Measurements from ENCODE around the gene ARHGAP33.

Gene ARHGAP33

DNA sequence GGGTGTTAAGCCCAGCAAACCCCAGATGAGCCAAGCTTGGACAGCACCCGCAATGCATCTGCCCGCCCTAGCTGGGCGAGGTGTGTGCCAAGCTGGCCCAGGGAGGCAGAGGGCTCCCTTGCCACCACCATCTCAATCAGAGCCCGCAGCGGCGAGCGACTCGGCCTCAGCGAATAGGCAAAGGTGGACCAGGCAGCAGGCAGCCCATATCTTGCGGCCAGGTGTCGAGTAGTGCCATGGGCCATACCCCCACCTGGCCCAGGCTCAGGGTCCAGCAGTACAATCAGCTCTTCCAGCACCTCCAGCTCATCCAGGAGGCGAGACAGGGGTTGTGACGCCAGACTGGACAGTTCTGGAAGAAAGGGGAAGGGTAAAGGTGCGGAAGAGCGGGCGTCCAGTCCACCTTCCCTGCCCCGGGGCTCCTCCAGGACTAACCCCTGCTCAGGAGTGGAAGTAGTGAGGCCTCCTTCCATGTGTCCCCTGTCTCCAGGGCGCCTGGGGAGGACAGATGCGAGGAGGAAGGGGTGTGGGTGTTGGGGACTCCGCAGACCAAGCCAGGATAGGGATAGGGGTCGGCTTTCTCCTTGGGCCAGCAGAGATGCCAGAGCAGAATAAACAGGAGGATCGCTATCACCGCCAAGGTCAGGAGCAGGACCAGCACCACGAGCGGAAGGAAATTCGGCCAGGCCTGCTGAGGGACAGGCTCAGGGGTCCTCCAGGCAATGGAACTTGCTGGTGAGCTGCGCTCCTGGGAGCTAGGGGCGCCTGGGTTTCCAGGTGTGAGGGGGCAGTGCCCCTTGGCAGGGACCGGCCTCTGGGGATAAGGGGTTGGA lies 35.9 kb upstream of the ARHGAP33 start:
- DNase-seq (ENCODE audit: low read depth, low spot score): no peak
- H3K4me3 ChIP-seq (ENCODE audit: low read length): peak overlapping the region; percentile 69

GRCh38 chr19:35740108-35740422 lies 35.3 kb upstream of the ARHGAP33 start:
- no peak for DNase-seq (ENCODE audit: low read depth, low spot score)

GRCh38 chr19:35740423-35741202 lies 34.8 kb upstream of the ARHGAP33 start:
- H3K4me3 ChIP-seq (ENCODE audit: low read length): peak overlapping the region; percentile 69
- peak; percentile 93 for DNase-seq (ENCODE audit: low read depth, low spot score)

More at GRCh38 chr19:35740108-35740422, 35.3 kb upstream of the ARHGAP33 start:
- peak overlapping the region; percentile 69 for H3K4me3 ChIP-seq (ENCODE audit: low read length)

DNA sequence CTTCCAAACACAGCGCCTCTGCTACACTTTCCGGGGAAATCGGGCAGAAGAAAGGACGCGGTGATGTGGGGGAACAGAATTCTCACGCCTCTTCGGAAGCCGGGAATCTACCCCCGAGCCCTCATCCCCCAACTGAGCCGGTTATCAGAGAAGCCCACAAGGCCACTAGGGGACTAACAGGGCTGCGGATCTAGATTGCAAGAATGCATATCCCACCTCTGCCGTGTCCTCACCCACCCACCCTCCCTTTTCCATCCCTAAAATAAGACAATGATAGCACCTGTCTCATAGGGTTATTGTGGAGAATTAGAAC lies 34.2 kb upstream of the ARHGAP33 start:
- H3K4me3 ChIP-seq (ENCODE audit: low read length): peak overlapping the region; percentile 69
- no peak for DNase-seq (ENCODE audit: low read depth, low spot score)

DNA sequence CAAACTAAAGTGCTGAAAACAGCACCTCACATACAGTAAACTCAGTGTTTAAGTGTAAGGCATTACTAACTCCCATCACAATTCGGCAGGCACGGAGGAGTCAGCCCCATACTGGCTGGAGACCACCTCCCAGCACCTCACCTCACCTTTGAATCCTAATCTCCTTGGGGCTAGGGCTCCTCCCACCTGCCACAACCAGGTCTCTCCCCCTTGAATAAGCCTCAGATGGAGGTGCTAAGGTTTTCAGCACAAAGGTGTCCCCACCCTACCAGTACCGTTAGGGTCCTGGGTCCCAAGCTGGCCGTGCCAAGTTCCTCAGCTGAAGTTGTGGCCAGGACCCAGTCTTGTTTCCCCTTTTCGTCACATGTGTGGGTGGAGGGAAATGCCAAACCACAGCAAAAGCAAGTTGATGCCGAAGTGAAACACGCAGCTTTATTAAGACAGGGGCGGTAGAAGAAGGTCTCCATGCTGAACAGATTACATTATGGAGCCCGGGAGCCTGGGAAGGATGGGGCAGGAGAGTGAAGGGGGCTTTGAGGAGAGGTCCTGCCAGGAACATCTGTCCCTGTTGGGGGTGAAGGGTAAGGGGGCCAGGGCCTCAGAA lies 33.1 kb upstream of the ARHGAP33 start, which contains the start of gene IGFLR1:
Gene IGFLR1, minus strand, starts transcription at position 332 of the 604 bp plus-strand sequence. CDS start 1,272 bp downstream, outside the sequence.
- DNase-seq (ENCODE audit: low read depth, low spot score): peak; percentile 60
- peak within 1 kb of the TSS; percentile 69 for H3K4me3 ChIP-seq (ENCODE audit: low read length)

- peak overlapping the region; percentile 86 for H3K4me3 ChIP-seq (ENCODE audit: low read length)
Observed at GRCh38 chr19:35743640-35744429, 31.5 kb upstream of the ARHGAP33 start.

GRCh38 chr19:35744430-35745327 lies 30.7 kb upstream of the ARHGAP33 start:
- peak; percentile 94 for DNase-seq (ENCODE audit: low read depth, low spot score)
- H3K4me3 ChIP-seq (ENCODE audit: low read length): peak overlapping the region; percentile 86

More at GRCh38 chr19:35743640-35744429, 31.5 kb upstream of the ARHGAP33 start:
- no peak for DNase-seq (ENCODE audit: low read depth, low spot score)

DNA sequence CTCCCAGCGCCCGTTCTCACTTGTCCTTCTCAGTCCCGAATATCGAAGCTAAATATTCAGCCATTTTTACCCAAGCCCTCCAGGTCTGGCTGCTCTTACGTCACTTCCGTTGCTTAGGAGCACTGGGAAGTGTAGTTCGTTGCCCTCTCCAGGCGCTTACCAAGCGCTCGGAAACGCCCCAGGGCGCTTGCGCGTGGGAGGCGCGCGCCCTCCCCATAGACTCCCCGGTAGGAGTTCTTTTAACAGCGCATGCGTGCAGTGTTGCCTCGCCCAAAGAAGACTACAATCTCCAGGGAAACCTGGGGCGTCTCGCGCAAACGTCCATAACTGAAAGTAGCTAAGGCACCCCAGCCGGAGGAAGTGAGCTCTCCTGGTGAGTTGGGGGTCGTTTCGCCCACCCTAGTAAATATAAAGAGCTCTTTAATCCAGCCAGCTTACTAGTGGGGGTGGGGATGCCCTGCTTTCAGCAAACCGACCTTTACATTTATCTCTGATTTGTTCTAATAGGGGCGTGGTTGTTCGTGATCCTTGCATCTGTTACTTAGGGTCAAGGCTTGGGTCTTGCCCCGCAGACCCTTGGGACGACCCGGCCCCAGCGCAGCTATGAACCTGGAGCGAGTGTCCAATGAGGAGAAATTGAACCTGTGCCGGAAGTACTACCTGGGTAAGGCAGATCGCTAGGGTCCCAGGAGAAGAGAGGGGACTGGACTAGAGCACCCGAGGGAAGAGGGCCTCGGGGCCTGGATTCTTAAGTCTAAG lies 29.9 kb upstream of the ARHGAP33 start, which contains the start of the genes PSENEN and U2AF1L4:
Gene PSENEN, plus strand, starts transcription at position 324 of the 759 bp plus-strand sequence. Its CDS starts 280 bp downstream, at position 604.
Gene U2AF1L4, minus strand, starts transcription at position 91 of the 759 bp plus-strand sequence. Its CDS starts 27 bp downstream, at position 64.
- peak; percentile 99 for DNase-seq (ENCODE audit: low read depth, low spot score)
- peak within 1 kb of the TSS; percentile 86 for H3K4me3 ChIP-seq (ENCODE audit: low read length)

GRCh38 chr19:35746087-35746462 lies 29.3 kb upstream of the ARHGAP33 start:
- H3K4me3 ChIP-seq (ENCODE audit: low read length): peak overlapping the region; percentile 86
- no peak for DNase-seq (ENCODE audit: low read depth, low spot score)

- DNase-seq (ENCODE audit: low read depth, low spot score): no peak
- H3K4me3 ChIP-seq (ENCODE audit: low read length): peak overlapping the region; percentile 86
Observed at GRCh38 chr19:35746531-35746930, 28.8 kb upstream of the ARHGAP33 start.

DNA sequence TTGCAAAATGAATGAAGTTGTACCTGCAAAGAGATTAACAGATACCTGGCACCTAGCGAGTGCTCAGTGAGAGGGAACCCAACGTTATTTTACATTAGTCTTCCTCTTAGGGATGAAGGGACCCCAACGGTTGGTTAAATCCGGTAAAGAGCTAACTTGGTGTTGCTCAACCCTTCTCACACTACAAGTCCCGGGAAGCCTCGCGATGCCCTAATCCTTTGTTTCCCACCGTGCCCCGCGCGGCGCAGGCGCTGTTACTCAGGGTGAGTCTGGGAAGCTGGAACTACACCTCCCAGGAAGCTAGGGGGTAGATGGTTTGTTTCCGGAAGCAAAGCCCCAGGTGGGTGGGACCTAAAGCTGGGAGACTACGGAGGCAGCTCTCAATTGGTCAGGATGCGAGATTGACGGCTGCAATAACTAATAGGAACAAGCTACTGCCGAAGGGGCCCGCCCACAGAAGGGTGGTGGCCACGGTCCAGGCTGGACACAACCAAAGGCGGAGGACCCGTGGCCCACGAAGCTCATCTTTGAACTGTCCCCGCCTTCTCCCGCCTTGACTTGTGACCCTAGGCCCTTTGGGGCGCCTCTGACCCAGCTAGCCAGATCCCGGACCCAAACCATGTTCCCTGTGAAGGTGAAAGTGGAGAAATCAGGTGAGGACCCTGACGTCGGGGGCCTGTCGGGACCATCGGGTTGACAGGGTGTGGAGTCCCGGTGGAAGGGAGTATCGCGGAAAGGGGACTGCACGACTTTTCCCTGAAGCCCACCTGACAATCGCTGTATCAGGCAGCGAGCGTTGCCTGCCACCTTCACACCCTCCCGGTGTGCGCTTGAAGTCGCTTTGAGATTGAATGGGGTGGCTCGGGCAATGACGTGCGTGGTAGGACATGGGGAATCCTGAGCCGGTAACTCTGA lies 27.0 kb upstream of the ARHGAP33 start, which contains the start of gene LIN37:
Gene LIN37, plus strand, starts transcription at position 471 of the 915 bp plus-strand sequence. Its CDS starts 149 bp downstream, at position 620.
- peak; percentile 99 for DNase-seq (ENCODE audit: low read depth, low spot score)
- H3K4me3 ChIP-seq (ENCODE audit: low read length): peak within 1 kb of the TSS; percentile 97

DNA sequence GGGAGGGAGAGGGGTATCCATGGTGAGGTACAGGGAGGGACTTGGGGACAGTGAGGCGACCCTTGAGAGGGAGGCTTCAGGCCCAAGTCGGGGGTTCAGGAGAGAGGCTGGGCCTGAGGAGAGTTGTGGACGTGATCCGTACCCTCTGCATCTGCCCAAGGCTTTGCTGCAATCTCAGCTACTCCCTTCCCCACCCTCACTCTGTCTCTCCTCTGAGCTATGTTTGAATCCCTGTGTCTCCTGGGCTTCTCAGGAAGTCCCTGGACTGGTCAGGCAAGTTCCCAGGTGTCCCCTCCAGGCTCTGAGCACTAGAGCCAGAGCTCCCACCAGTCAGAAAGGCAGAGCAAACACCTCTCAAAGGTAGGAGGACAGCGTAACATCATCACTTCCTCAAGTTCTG lies 25.2 kb upstream of the ARHGAP33 start:
- DNase-seq (ENCODE audit: low read depth, low spot score): no peak
- no peak overlapping the region for H3K4me3 ChIP-seq (ENCODE audit: low read length)

GRCh38 chr19:35751839-35752745 lies 23.3 kb upstream of the ARHGAP33 start:
- no peak overlapping the region for H3K4me3 ChIP-seq (ENCODE audit: low read length)
- DNase-seq (ENCODE audit: low read depth, low spot score): no peak

DNA sequence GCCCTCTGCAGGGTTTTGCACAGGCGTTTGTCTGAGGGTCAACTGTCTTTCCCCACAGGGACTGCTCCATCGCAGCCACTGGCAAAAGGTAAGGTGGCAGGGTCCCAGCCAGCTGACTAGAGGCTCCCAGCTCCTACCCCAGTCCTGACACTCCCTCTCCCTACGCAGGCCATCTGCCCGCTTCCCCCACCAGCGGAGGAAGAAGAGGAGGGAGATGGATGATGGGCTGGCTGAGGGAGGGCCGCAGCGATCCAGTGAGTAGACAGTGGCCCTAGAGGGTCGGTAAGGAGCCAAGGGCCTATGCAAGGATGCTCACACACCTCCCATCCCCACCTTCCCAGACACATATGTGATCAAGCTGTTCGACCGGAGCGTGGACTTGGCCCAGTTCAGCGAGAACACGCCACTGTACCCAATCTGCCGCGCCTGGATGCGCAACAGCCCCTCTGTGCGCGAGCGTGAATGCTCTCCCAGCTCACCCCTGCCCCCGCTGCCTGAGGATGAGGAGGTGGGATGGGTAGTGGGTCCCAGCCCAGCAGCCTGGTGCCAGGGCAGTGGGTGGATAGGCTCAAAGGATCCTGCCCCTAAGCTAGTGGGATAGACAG lies 22.5 kb upstream of the ARHGAP33 start:
- DNase-seq (ENCODE audit: low read depth, low spot score): no peak

More for the DNA sequence above, 22.5 kb upstream of the ARHGAP33 start:
- H3K4me3 ChIP-seq (ENCODE audit: low read length): no peak overlapping the region
